Lower lobe of right lung (tissue), 2 donors: ENCODE data around the gene PXYLP1. TPM values are rescaled to one million over a fixed set of nuclear protein-coding genes. Genes with fewer than 3 reads are reported as not detected.

Source experiments
- ATAC-seq, 2 donors: fragments of 200-7000 bp; cut with Tn5 transposase; one replicate each; pipeline ENCODE4 v1.9.1; 2020 to 2022; ENCODE audit warnings: mild to moderate bottlenecking in 2 of 2, moderate library complexity in 2 of 2
- DNase-seq: peaks from one replicate; pipeline ENCODE4 v3.0.0-alpha.2; 2020
- H3K27ac ChIP-seq: fragments of 200-600 bp; one replicate; pipeline ENCODE4 v1.8.0; 2022
- H3K27me3 ChIP-seq: fragments of 200-600 bp; one replicate; pipeline ENCODE4 v1.8.0; 2022; ENCODE audit warnings: low read depth
- H3K36me3 ChIP-seq: fragments of 200-600 bp; one replicate; pipeline ENCODE4 v1.8.0; 2022; ENCODE audit warnings: mild to moderate bottlenecking
- H3K4me1 ChIP-seq: fragments of 200-600 bp; one replicate; pipeline ENCODE4 v1.8.0; 2022
- H3K4me3 ChIP-seq: fragments of 200-600 bp; one replicate; pipeline ENCODE4 v1.8.0; 2022; ENCODE audit warnings: mild to moderate bottlenecking
- H3K9me3 ChIP-seq: fragments of 200-600 bp; one replicate; pipeline ENCODE4 v1.8.0; 2022
- CTCF ChIP-seq: fragments of 200-600 bp; IDR thresholded peaks from one replicate; pipeline ENCODE4 v1.8.0; 2022; ENCODE audit warnings: antibody characterized with exemption, mild to moderate bottlenecking
- intact Hi-C: fragments of 100-400 bp; cut with DNase I; formaldehyde crosslinking; loops from one replicate; pipeline ENCODE4 v1.11.0; 2022
- total RNA-seq: library from RNA; stranded (reverse); fragmentation: NEBNext Ultra II Directional; extraction: Animal tissue kit (Norgen Biotek cat#: 25700); gene quantifications from one replicate; pipeline ENCODE4 v1.2.1, GENCODE V29; 2021
- donor health status: DM: no; HTN: yes; CAD: no; lungs with severe emphysema.

The PXYLP1 gene
- total RNA-seq, 1 donor from 2014 or later = 8.9 TPM

GRCh38 chr3:141343865-141344271 is 112.2 kb downstream of the PXYLP1 start:
- no peak overlapping the region for H3K4me3 ChIP-seq
- TF ChIP-seq CTCF = no peak
- no peaks in the 10 kb centered on the region for H3K36me3 ChIP-seq
- no peak for ATAC-seq
- DNase-seq = no peak
- no peaks in the 10 kb centered on the region for H3K27me3 ChIP-seq
- H3K9me3 ChIP-seq = no peaks in the 10 kb centered on the region
- H3K4me1 ChIP-seq = no peaks in the 10 kb centered on the region
- intact Hi-C loops = no loop called here
- H3K27ac ChIP-seq = no peak overlapping the region

Other genes with a start within 250 kb of the PXYLP1 start
- 0.80 TPM for gene SPSB4, start 180.5 kb upstream of the PXYLP1 start, total RNA-seq
- 89.6 TPM for gene ZBTB38, start 136.7 kb downstream of the PXYLP1 start, total RNA-seq